Measurements from ENCODE around the gene INTS2.

The INTS2 gene

GRCh38 chr17:61880589-61881102 is 47.1 kb downstream of the INTS2 start:
- no peak for DNase-seq
- TF ChIP-seq, protein P1, sequence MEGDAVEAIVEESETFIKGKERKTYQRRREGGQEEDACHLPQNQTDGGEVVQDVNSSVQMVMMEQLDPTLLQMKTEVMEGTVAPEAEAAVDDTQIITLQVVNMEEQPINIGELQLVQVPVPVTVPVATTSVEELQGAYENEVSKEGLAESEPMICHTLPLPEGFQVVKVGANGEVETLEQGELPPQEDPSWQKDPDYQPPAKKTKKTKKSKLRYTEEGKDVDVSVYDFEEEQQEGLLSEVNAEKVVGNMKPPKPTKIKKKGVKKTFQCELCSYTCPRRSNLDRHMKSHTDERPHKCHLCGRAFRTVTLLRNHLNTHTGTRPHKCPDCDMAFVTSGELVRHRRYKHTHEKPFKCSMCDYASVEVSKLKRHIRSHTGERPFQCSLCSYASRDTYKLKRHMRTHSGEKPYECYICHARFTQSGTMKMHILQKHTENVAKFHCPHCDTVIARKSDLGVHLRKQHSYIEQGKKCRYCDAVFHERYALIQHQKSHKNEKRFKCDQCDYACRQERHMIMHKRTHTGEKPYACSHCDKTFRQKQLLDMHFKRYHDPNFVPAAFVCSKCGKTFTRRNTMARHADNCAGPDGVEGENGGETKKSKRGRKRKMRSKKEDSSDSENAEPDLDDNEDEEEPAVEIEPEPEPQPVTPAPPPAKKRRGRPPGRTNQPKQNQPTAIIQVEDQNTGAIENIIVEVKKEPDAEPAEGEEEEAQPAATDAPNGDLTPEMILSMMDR (IDR thresholded peaks at IDR 0.05; ENCODE audit: low read depth, low read length): no peak
- H3K27me3 ChIP-seq: no peaks in the 10 kb centered on the region
- no peaks in the 10 kb centered on the region for H3K4me1 ChIP-seq
- no peak overlapping the region for H3K4me3 ChIP-seq (ENCODE audit: low read depth, low read length)
- H3K36me3 ChIP-seq: peaks cover 3% of the 10 kb centered on the region
- H3K9me3 ChIP-seq: no peaks in the 10 kb centered on the region

DNA sequence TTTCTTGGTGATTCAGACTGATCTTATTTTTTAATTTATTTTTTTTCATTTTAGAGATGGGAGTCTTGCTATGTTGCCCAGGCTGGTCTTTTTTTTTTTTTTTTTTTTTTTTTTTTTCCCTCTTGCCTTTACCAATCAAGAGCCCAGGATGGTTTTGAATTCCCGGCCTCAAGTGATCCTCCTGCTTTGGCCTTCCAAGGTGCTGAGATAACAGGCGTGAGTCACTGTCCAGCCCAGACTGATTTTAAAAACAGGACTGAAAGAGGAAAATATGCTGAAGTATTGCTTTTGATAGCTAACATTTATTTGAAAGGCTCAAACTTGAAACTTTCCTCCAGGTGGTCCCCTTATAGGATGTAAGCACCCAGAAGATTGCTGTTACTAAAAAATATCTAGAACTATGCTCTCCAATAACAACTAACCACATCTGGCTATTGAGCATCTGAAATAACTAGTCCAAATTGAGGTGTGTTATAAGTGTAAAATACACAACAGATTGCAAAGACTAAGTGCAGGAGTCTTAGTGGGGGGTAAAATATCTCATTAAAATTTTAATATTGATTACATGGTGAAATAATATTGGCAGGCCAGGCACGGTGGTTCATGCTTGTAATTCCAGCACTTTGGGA is 48.7 kb downstream of the INTS2 start:
- H3K4me1 ChIP-seq: no peaks in the 10 kb centered on the region
- TF ChIP-seq, protein P1 (IDR thresholded peaks at IDR 0.05; ENCODE audit: low read depth, low read length): no peak
- no peak for DNase-seq
- no peaks in the 10 kb centered on the region for H3K9me3 ChIP-seq
- H3K36me3 ChIP-seq: peaks cover 9% of the 10 kb centered on the region
- H3K27me3 ChIP-seq: no peaks in the 10 kb centered on the region
- H3K4me3 ChIP-seq (ENCODE audit: low read depth, low read length): no peak overlapping the region

GRCh38 chr17:61878520-61878919 is 49.3 kb downstream of the INTS2 start:
- no peak for DNase-seq
- H3K4me1 ChIP-seq: no peaks in the 10 kb centered on the region
- peaks cover 9% of the 10 kb centered on the region for H3K36me3 ChIP-seq
- H3K9me3 ChIP-seq: no peaks in the 10 kb centered on the region
- TF ChIP-seq, protein P1 (IDR thresholded peaks at IDR 0.05; ENCODE audit: low read depth, low read length): no peak
- H3K27me3 ChIP-seq: no peaks in the 10 kb centered on the region
- no peak overlapping the region for H3K4me3 ChIP-seq (ENCODE audit: low read depth, low read length)

GRCh38 chr17:61877837-61878236 is 49.9 kb downstream of the INTS2 start:
- Histone ChIP-seq H3K27me3 (no peaks in the 10 kb centered on the region), H3K9me3 (no peaks in the 10 kb centered on the region), H3K4me1 (no peaks in the 10 kb centered on the region), H3K36me3 (peaks cover 9% of the 10 kb centered on the region), H3K4me3 (ENCODE audit: low read depth, low read length) (no peak overlapping the region)
- TF ChIP-seq, protein P1 (IDR thresholded peaks at IDR 0.05; ENCODE audit: low read depth, low read length): no peak
- no peak for DNase-seq

GRCh38 chr17:61875804-61876203 is 52.0 kb downstream of the INTS2 start:
- Histone ChIP-seq H3K9me3 (no peaks in the 10 kb centered on the region), H3K4me1 (no peaks in the 10 kb centered on the region), H3K27me3 (no peaks in the 10 kb centered on the region), H3K4me3 (ENCODE audit: low read depth, low read length) (no peak overlapping the region), H3K36me3 (peaks cover 23% of the 10 kb centered on the region)
- DNase-seq: no peak
- TF ChIP-seq, protein P1 (IDR thresholded peaks at IDR 0.05; ENCODE audit: low read depth, low read length): no peak

DNA sequence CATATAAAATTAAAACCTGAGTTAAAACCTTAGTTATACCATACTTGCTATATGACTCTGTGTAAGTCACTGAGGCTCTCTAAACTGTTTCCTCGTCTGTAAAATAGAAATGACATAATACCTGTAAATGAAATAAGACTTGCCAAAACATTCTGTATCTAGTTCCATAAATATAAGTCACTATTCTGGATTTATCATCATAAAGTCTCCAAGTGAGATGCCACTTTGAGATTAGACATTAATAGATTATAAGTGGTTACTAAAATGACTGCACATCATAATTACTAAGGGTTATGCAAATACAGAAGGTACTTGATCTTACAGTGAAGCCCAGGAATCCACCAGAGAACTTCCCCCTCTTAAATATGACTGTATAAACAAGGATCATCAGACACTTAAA is 52.5 kb downstream of the INTS2 start:
- Histone ChIP-seq H3K27me3 (no peaks in the 10 kb centered on the region), H3K9me3 (no peaks in the 10 kb centered on the region), H3K4me1 (no peaks in the 10 kb centered on the region), H3K4me3 (ENCODE audit: low read depth, low read length) (no peak overlapping the region), H3K36me3 (peaks cover 24% of the 10 kb centered on the region)
- no peak for DNase-seq
- TF ChIP-seq, protein P1 (IDR thresholded peaks at IDR 0.05; ENCODE audit: low read depth, low read length): no peak
